H9 (cell line): ENCODE measurements around the gene COX7B. TPM values are rescaled to one million over a fixed set of nuclear protein-coding genes. Genes with fewer than 3 reads are reported as not detected.

ENCODE experiments used
- DNase-seq: peaks from one replicate; pipeline ENCODE4 v3.0.0-alpha.2; 2017
- H2AFZ ChIP-seq: one replicate; pipeline ENCODE4 v1.6.1; 2013; ENCODE audit warnings: mild to moderate bottlenecking, low read length, control low read depth, moderate library complexity
- H2AK5ac ChIP-seq: 2 replicates; pipeline ENCODE4 v1.6.1; 2013; ENCODE audit warnings: low read length, control low read depth, mixed read lengths; ENCODE audit not compliant: insufficient read length
- H2BK120ac ChIP-seq: one replicate; pipeline ENCODE4 v1.6.1; 2013; ENCODE audit warnings: low read depth, mild to moderate bottlenecking, low read length, control low read depth, inconsistent platforms; ENCODE audit not compliant: poor library complexity, severe bottlenecking
- H2BK12ac ChIP-seq: 2 replicates; pipeline ENCODE4 v1.6.1; 2013; ENCODE audit warnings: low read length, control low read depth, mixed read lengths, low read depth; ENCODE audit not compliant: insufficient read length
- H2BK15ac ChIP-seq: 2 replicates; pipeline ENCODE4 v1.6.1; 2013; ENCODE audit warnings: low read depth, low read length, control low read depth
- H2BK20ac ChIP-seq: one replicate; pipeline ENCODE4 v1.6.1; 2013; ENCODE audit warnings: low read depth, mild to moderate bottlenecking, low read length, control low read depth, inconsistent platforms; ENCODE audit not compliant: poor library complexity, severe bottlenecking
- H2BK5ac ChIP-seq: 2 replicates; pipeline ENCODE4 v1.6.1; 2013; ENCODE audit warnings: low read length, control low read depth, mixed read lengths; ENCODE audit not compliant: insufficient read length
- H3K14ac ChIP-seq: 2 replicates; pipeline ENCODE4 v1.6.1; 2013; ENCODE audit warnings: low read length, control low read depth; ENCODE audit not compliant: insufficient read depth
- H3K18ac ChIP-seq: 2 replicates; pipeline ENCODE4 v1.6.1; 2013; ENCODE audit warnings: low read depth, mild to moderate bottlenecking, mixed read lengths, low read length, control low read depth; ENCODE audit not compliant: insufficient read length
- H3K23ac ChIP-seq: 2 replicates; pipeline ENCODE4 v1.6.1; 2013; ENCODE audit warnings: low read length, control low read depth, mixed read lengths, low read depth; ENCODE audit not compliant: insufficient read length
- H3K23me2 ChIP-seq: 2 replicates; pipeline ENCODE4 v1.6.1; 2013; ENCODE audit warnings: low read depth, mild to moderate bottlenecking, mixed read lengths, low read length, control low read depth; ENCODE audit not compliant: insufficient read length, poor library complexity, severe bottlenecking
- H3K27ac ChIP-seq: 2 replicates; pipeline ENCODE4 v1.5.1; 2013; ENCODE audit warnings: low read length, control low read depth, mixed read lengths, low read depth; ENCODE audit not compliant: insufficient read length
- H3K27me3 ChIP-seq: 2 replicates; pipeline ENCODE4 v1.6.1; 2013; ENCODE audit warnings: low read length, control low read depth, inconsistent platforms; ENCODE audit not compliant: insufficient read depth
- H3K4ac ChIP-seq: 2 replicates; pipeline ENCODE4 v1.6.1; 2013; ENCODE audit warnings: low read depth, mild to moderate bottlenecking, control low read depth, inconsistent platforms, low read length, moderate library complexity
- H3K4me1 ChIP-seq: 2 replicates; pipeline ENCODE4 v1.6.1; 2013; ENCODE audit warnings: low read length, control low read depth, inconsistent platforms; ENCODE audit not compliant: insufficient read depth
- H3K4me2 ChIP-seq: 2 replicates; pipeline ENCODE4 v1.6.1; 2013; ENCODE audit warnings: low read length, control low read depth, mixed read lengths; ENCODE audit not compliant: insufficient read length, insufficient read depth
- H3K56ac ChIP-seq: 2 replicates; pipeline ENCODE4 v1.6.1; 2013; ENCODE audit warnings: low read depth, mild to moderate bottlenecking, mixed read lengths, low read length, control low read depth; ENCODE audit not compliant: insufficient read length
- H3K79me1 ChIP-seq: 2 replicates; pipeline ENCODE4 v1.6.1; 2013; ENCODE audit warnings: low read depth, mild to moderate bottlenecking, moderate library complexity, low read length, control low read depth, inconsistent platforms; ENCODE audit not compliant: insufficient read depth, poor library complexity, severe bottlenecking
- H3K79me2 ChIP-seq: 2 replicates; pipeline ENCODE4 v1.6.1; 2013; ENCODE audit warnings: low read length, control low read depth, inconsistent platforms; ENCODE audit not compliant: insufficient read depth
- H3K9ac ChIP-seq: 2 replicates; pipeline ENCODE4 v1.6.1; 2013; ENCODE audit warnings: low read length, control low read depth, mixed read lengths; ENCODE audit not compliant: insufficient read length; ENCODE audit errors: extremely low read depth
- H3K9me3 ChIP-seq: one replicate; pipeline ENCODE4 v1.6.1; 2013; ENCODE audit warnings: low read depth, low read length, inconsistent platforms; ENCODE audit not compliant: control insufficient read depth
- H3T11ph ChIP-seq: one replicate; pipeline ENCODE4 v1.6.1; 2013; ENCODE audit warnings: mild to moderate bottlenecking, low read length, control low read depth, inconsistent platforms
- H4K20me1 ChIP-seq: one replicate; pipeline ENCODE4 v1.6.1; 2013; ENCODE audit not compliant: control insufficient read depth, insufficient read length, insufficient read depth
- H4K5ac ChIP-seq: 2 replicates; pipeline ENCODE4 v1.6.1; 2013; ENCODE audit warnings: low read depth, mild to moderate bottlenecking, mixed read lengths, low read length, control low read depth; ENCODE audit not compliant: insufficient read length
- H4K8ac ChIP-seq: replicated peaks from 2 replicates; pipeline ENCODE4 v1.6.1; 2013; ENCODE audit warnings: low read length, control low read depth, mixed read lengths, low read depth; ENCODE audit not compliant: insufficient read length
- H4K91ac ChIP-seq: 2 replicates; pipeline ENCODE4 v1.6.1; 2013; ENCODE audit warnings: low read depth, mild to moderate bottlenecking, moderate library complexity, mixed read lengths, low read length, control low read depth; ENCODE audit not compliant: insufficient read length
- H3K27ac Mint-ChIP-seq, 3 experiments: 2 replicates in 2 of 3; 3 replicates in 1 of 3; pipeline ENCODE4 v1.8.0; 2020 to 2021; ENCODE audit warnings: mixed read lengths in 3 of 3, mild to moderate bottlenecking in 1 of 3, moderate library complexity in 1 of 3
- H3K27me3 Mint-ChIP-seq: 2 replicates; pipeline ENCODE4 v1.8.0; 2021; ENCODE audit warnings: low read depth, mild to moderate bottlenecking, moderate library complexity, mixed read lengths
- H3K36me3 Mint-ChIP-seq, 3 experiments: 2 replicates in 2 of 3; 3 replicates in 1 of 3; pipeline ENCODE4 v1.8.0; 2020 to 2021; ENCODE audit warnings: low read depth in 3 of 3, mixed read lengths in 3 of 3; ENCODE audit not compliant: insufficient read depth in 1 of 3
- H3K4me1 Mint-ChIP-seq, 2 experiments: 2 replicates each; pipeline ENCODE4 v1.8.0; 2020; ENCODE audit warnings: mixed read lengths in 2 of 2
- H3K4me3 Mint-ChIP-seq, 2 experiments: 2 replicates in 1 of 2; 3 replicates in 1 of 2; pipeline ENCODE4 v1.8.0; 2020 to 2021; ENCODE audit warnings: mild to moderate bottlenecking in 2 of 2, mixed read lengths in 2 of 2, moderate library complexity in 1 of 2
- H3K9me3 Mint-ChIP-seq, 2 experiments: 2 replicates in 1 of 2; 3 replicates in 1 of 2; pipeline ENCODE4 v1.8.0; 2020; ENCODE audit warnings: mild to moderate bottlenecking in 2 of 2, mixed read lengths in 2 of 2, moderate library complexity in 1 of 2
- CTCF ChIP-seq: fragments of 200-600 bp; sonication (generic); conservative IDR thresholded peaks from 3 replicates; pipeline ENCODE4 v1.8.0; 2021; ENCODE audit warnings: antibody characterized with exemption, mild to moderate bottlenecking
- WGBS: extraction: QIAGEN DNeasy Blood & Tissue Kit; methylation state at CpG from one replicate; pipeline ENCODE4 v1.1.7; 2013; ENCODE audit warnings: missing lambda C conversion rate, low lambda C conversion rate, mixed read lengths; ENCODE audit not compliant: insufficient read length; ENCODE audit errors: extremely low coverage; 5-methylcytosine and 5-hydroxymethylcytosine counted together
- total RNA-seq: library from RNA; stranded (reverse); gene quantifications from 2 replicates; pipeline ENCODE4 v1.2.1, GENCODE V29; 2021

COX7B gene
- total RNA-seq, 1 experiment from 2014 or later, result 253 TPM

GRCh38 chrX:77917294-77917933 lies 18.1 kb downstream of the COX7B start:
- no peak overlapping the region for H2BK5ac ChIP-seq
- no peak overlapping the region for H2BK20ac ChIP-seq
- peaks cover 0 to 4% (median 3%) of the 10 kb centered on the region in 3 experiments; a peak in 1 of 7 replicates for H3K36me3 Mint-ChIP-seq
- DNase-seq, result no peak
- no peaks in the 10 kb centered on the region for H3K23me2 ChIP-seq
- no peak overlapping the region for H2BK15ac ChIP-seq
- no peaks in the 10 kb centered on the region for H3K79me1 ChIP-seq
- no peaks in the 10 kb centered on the region for H3K27me3 Mint-ChIP-seq
- no peaks in the 10 kb centered on the region for H4K20me1 ChIP-seq
- H3K4me1 ChIP-seq, result no peaks in the 10 kb centered on the region
- no peaks in the 10 kb centered on the region for H3K79me2 ChIP-seq
- no peak overlapping the region for H3K9ac ChIP-seq
- no peak overlapping the region for H2BK12ac ChIP-seq
- H3K18ac ChIP-seq, result no peak overlapping the region
- H3K9me3 Mint-ChIP-seq, result peaks cover 35 to 41% of the 10 kb centered on the region in 2 experiments
- no peak overlapping the region for H3K4me3 Mint-ChIP-seq
- peaks cover 31% of the 10 kb centered on the region for H3K9me3 ChIP-seq
- no peaks in the 10 kb centered on the region for H3K27me3 ChIP-seq
- no peak overlapping the region for H4K8ac ChIP-seq
- no peak overlapping the region for H3K14ac ChIP-seq
- H3K4me1 Mint-ChIP-seq, result no peaks in the 10 kb centered on the region
- no peak overlapping the region for H3T11ph ChIP-seq
- no peak overlapping the region for H3K4me2 ChIP-seq
- no peak overlapping the region for H2AK5ac ChIP-seq
- no peak overlapping the region for H3K27ac Mint-ChIP-seq
- no peak overlapping the region for H2BK120ac ChIP-seq
- no peak overlapping the region for H3K4ac ChIP-seq
- no peak overlapping the region for H2AFZ ChIP-seq
- H3K56ac ChIP-seq, result no peak overlapping the region
- no CpG with 5 or more reads among the region's 2 CpGs for WGBS
- H3K27ac ChIP-seq, result no peak overlapping the region
- no peak overlapping the region for H3K23ac ChIP-seq
- H4K5ac ChIP-seq, result no peak overlapping the region
- TF ChIP-seq CTCF, result no peak
- H4K91ac ChIP-seq, result no peak overlapping the region
